IPS-18a (cell line): Measurements from ENCODE around the gene SPINK9.
A peak's percentile ranks its signal among the peaks of the same experiment; 100 is the strongest.

ENCODE experiments used
- H3K27ac ChIP-seq: one replicate; pipeline ENCODE4 v1.5.1; 2013; ENCODE audit warnings: low read length
- H3K27me3 ChIP-seq: one replicate; pipeline ENCODE4 v1.6.1; 2013; ENCODE audit warnings: mild to moderate bottlenecking, low read length; ENCODE audit not compliant: control insufficient read depth, insufficient read depth
- H3K36me3 ChIP-seq: one replicate; pipeline ENCODE4 v1.6.1; 2013; ENCODE audit warnings: low read depth, low read length; ENCODE audit not compliant: control insufficient read depth
- H3K4me1 ChIP-seq: one replicate; pipeline ENCODE4 v1.6.1; 2013; ENCODE audit warnings: low read depth, low read length; ENCODE audit not compliant: control insufficient read depth
- H3K4me3 ChIP-seq: one replicate; pipeline ENCODE4 v1.5.1; 2013; ENCODE audit warnings: low read length
- H3K9ac ChIP-seq: one replicate; pipeline ENCODE4 v1.6.1; 2013; ENCODE audit warnings: mild to moderate bottlenecking, low read length, moderate library complexity
- H3K9me3 ChIP-seq: one replicate; pipeline ENCODE4 v1.6.1; 2013; ENCODE audit warnings: low read depth, low read length; ENCODE audit not compliant: control insufficient read depth

SPINK9 gene

DNA sequence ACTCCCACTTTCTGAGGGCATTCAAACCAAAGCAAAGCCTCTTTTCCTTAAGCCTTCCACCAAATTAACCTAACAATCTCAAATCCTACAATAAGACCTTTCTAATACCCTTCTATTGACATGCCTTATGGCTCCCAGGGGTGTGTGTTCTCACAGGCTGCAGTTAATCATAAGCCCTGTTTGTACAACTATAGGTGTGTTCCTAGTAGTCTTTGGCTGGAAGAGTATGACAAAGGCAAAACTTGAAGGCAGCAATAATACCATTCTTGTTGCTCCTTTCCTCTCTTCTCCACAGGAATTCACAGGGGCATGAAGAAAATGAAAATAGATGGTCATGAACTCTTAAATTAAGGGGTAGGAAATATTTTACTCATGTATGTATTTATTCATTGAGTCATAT, 37.5 kb downstream of the SPINK9 start:
- no peaks in the 10 kb centered on the region for H3K27me3 ChIP-seq
- no peak overlapping the region for H3K4me3 ChIP-seq
- H3K9me3 ChIP-seq, result no peaks in the 10 kb centered on the region
- H3K36me3 ChIP-seq, result no peaks in the 10 kb centered on the region
- H3K9ac ChIP-seq, result no peak overlapping the region
- H3K4me1 ChIP-seq, result no peaks in the 10 kb centered on the region
- H3K27ac ChIP-seq, result no peak overlapping the region

DNA sequence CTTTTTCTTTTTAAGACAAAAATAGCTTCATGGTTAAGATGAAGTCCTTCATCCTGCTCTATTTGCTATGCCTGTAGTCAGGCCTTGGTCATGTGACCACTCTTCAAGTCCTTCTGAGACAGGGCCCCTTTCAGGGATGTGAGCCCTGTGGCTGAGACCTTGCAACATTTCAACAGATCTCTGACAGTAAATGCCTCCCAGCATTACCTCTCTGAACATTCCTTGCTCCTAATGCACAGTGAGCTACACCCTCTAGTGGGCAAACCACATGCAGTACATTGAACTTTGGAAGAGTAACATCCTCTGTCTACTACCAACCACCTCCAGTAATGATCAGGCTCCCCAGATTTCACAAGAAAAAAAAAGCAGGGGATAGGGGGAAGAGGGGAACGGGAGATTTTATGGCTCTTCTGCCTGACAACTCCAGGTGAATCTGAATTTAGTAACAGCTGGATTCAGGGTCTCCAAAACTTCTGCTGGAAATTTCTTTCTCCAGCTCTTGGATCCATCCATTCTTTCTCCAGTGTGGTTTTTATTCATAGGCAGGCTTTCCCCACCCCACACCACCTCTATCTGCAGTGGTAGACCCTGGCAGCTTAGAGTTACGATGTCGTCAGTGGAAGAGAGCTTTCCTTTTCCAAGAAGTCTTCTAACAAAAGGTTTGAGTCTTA, 39.5 kb downstream of the SPINK9 start:
- H3K27me3 ChIP-seq, result no peaks in the 10 kb centered on the region
- H3K4me1 ChIP-seq, result no peaks in the 10 kb centered on the region
- H3K4me3 ChIP-seq, result no peak overlapping the region
- H3K36me3 ChIP-seq, result no peaks in the 10 kb centered on the region
- H3K9ac ChIP-seq, result no peak overlapping the region
- H3K27ac ChIP-seq, result no peak overlapping the region
- no peaks in the 10 kb centered on the region for H3K9me3 ChIP-seq

- H3K4me3 ChIP-seq, result no peak overlapping the region
- H3K27me3 ChIP-seq, result no peaks in the 10 kb centered on the region
- no peaks in the 10 kb centered on the region for H3K4me1 ChIP-seq
- no peak overlapping the region for H3K27ac ChIP-seq
- no peaks in the 10 kb centered on the region for H3K9me3 ChIP-seq
- no peak overlapping the region for H3K9ac ChIP-seq
- no peaks in the 10 kb centered on the region for H3K36me3 ChIP-seq
These were observed 40.8 kb downstream of the SPINK9 start for GRCh38 chr5:148376198-148376597.

DNA sequence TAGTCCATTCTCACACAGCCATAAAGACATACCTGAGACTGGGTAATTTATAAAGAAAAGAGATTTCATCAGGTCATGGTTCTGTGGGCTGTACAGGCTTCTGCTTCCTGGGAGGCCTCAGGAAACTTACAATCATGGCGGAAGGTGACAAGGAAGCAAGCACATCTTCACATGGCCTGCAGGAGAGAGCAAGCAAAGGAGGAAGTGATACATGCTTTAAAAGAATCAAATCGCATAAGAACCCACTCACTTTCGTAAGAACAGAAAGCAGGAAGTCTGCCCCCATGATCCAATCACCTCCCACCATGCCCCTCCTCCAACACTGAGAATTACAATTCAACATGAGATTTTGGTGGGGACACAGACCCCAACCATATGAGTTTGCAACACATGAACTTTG, 43.3 kb downstream of the SPINK9 start:
- no peaks in the 10 kb centered on the region for H3K36me3 ChIP-seq
- H3K9me3 ChIP-seq, result no peaks in the 10 kb centered on the region
- no peak overlapping the region for H3K9ac ChIP-seq
- no peak overlapping the region for H3K4me3 ChIP-seq
- H3K4me1 ChIP-seq, result peaks cover 5% of the 10 kb centered on the region
- no peaks in the 10 kb centered on the region for H3K27me3 ChIP-seq
- no peak overlapping the region for H3K27ac ChIP-seq

GRCh38 chr5:148379340-148379739, 44.0 kb downstream of the SPINK9 start:
- no peaks in the 10 kb centered on the region for H3K9me3 ChIP-seq
- no peaks in the 10 kb centered on the region for H3K36me3 ChIP-seq
- no peak overlapping the region for H3K27ac ChIP-seq
- no peak overlapping the region for H3K4me3 ChIP-seq
- H3K27me3 ChIP-seq, result no peaks in the 10 kb centered on the region
- no peak overlapping the region for H3K9ac ChIP-seq
- peaks cover 6% of the 10 kb centered on the region for H3K4me1 ChIP-seq

DNA sequence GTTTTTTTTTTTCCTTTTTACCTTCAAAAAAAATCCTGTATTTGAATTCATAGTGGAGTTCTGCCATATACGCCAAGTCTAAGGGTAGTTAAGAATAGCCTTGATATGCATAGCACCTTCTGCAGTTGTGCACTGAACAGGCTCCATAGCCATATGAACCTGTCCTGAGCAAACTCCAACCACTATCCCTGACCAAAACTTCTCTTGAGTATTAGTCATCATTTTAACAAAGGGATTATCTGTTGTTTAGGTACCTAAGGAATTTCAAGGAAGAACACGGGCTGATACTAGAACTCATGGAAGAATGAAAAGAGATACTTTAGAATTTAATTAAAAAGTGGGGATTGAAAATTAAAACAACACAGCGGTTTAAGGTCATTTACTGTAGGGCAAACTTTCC, 46.5 kb downstream of the SPINK9 start:
- Histone ChIP-seq H3K36me3 (no peaks in the 10 kb centered on the region), H3K4me3 (no peak overlapping the region), H3K9ac (no peak overlapping the region), H3K27ac (no peak overlapping the region), H3K9me3 (no peaks in the 10 kb centered on the region), H3K27me3 (no peaks in the 10 kb centered on the region), H3K4me1 (peaks cover 11% of the 10 kb centered on the region)

DNA sequence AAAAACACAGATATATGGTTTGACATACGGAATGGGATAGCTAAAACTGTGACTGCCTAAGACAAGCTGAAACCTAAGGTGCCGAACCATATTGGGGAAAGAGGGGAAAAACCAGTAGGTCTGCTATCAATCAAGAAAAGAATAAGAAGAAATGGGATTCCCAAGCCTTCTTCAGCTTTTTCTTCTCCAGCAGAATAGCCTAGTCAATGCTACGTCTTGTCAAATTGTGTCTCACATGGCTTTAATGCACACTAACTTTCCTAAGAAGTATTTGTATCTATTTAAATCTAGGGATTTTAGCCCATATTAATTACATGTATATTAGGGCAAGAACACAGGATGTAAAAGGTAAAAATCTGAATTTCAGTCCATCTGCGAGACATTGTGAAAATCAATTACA, 47.6 kb downstream of the SPINK9 start:
- Histone ChIP-seq H3K9me3 (no peaks in the 10 kb centered on the region), H3K4me3 (peak overlapping the region; percentile 79), H3K27me3 (no peaks in the 10 kb centered on the region), H3K9ac (peak overlapping the region; percentile 88), H3K36me3 (no peaks in the 10 kb centered on the region), H3K4me1 (peaks cover 11% of the 10 kb centered on the region), H3K27ac (no peak overlapping the region)

DNA sequence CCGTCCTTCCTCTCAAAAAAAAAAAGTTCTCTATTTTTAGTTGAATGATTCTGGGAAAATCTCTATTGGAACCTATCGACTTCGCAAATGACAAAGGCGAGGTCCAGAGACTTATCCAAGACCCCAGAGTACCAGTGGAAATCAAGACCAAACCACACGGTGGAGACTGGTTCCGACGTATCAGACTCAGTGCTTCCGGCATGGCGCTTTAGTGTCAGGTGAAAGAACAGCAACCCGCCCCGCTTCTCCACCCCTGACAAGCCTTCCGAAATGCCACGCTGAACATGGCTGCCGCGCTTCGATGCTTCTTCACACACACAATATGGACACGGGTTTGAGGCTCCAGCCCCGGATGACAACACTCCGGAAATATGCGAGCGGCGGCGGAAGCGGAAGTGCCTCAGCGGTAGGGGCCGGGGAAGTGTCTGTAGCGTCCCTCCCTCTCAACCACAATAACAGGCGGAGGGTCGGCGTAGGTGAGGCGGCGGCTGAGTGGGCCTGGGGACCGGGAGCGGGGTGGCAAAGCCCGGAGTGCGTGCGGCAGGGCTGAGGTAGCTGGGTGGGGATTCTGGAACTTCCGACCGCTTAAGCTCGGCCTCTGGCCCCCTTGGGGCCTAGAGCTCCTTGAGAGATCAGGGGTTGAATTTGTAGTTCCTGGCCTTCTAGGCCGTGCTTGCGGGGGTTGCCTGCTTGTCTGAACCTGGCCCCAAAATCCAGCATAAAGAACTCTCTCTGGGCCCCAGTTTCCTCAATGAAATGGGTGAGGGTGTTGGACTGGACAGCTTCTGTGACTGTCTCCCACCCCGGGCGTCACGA, 48.4 kb downstream of the SPINK9 start, which contains the start of gene FBXO38:
Gene FBXO38, plus strand, starts transcription at position 395 of the 816 bp plus-strand sequence. CDS start 10,819 bp downstream, outside the sequence.
- peak within 1 kb of the TSS; percentile 58 for H3K27ac ChIP-seq
- peaks cover 11% of the 10 kb centered on the region for H3K4me1 ChIP-seq
- peak within 1 kb of the TSS; percentile 79 for H3K4me3 ChIP-seq
- H3K9me3 ChIP-seq, result no peaks in the 10 kb centered on the region
- peak within 1 kb of the TSS; percentile 88 for H3K9ac ChIP-seq
- no peaks in the 10 kb centered on the region for H3K36me3 ChIP-seq
- H3K27me3 ChIP-seq, result no peaks in the 10 kb centered on the region

DNA sequence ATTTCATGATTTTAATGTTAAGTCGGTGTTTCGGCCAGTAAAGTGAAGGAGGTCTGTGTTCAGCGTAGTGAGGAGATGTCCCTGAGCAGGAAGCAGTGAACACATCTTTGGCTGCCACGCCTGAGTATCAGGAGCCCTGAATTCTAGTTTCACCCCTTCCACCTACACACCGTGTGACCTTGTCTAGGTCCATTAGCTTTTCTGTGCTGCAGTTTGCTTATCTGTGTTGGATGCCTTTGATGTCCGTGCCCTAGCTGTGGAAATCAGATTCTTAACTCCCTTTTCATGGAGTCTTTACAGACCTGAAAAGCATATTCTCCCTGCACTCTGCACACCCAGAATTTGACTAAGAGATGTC, 49.0 kb downstream of the SPINK9 start:
- Histone ChIP-seq H3K27me3 (no peaks in the 10 kb centered on the region), H3K9ac (peak overlapping the region; percentile 88), H3K36me3 (no peaks in the 10 kb centered on the region), H3K9me3 (no peaks in the 10 kb centered on the region), H3K4me3 (peak overlapping the region; percentile 79), H3K27ac (peak overlapping the region; percentile 54), H3K4me1 (peaks cover 11% of the 10 kb centered on the region)

DNA sequence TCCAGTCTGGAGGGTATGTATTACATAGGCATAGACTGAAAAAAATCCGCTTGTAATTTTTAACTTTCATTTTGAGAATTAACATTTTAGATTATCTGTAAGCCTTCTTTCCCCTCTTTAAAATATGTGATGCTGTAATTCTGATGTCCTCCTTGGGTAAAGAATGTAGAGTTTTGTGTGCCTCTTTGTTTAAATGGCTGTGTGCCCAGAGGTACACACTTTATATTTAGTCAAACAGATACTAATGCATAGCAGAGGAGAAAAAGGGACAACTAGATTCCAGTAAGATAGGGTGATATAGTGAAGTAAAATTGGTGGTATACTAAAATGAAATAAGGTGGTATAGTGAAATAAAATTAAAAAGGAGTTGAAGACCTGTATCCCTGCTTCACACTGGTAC, 49.7 kb downstream of the SPINK9 start:
- Histone ChIP-seq H3K9me3 (no peaks in the 10 kb centered on the region), H3K9ac (peak overlapping the region; percentile 88), H3K27ac (no peak overlapping the region), H3K4me3 (peak overlapping the region; percentile 79), H3K27me3 (no peaks in the 10 kb centered on the region), H3K36me3 (no peaks in the 10 kb centered on the region), H3K4me1 (peaks cover 11% of the 10 kb centered on the region)

GRCh38 chr5:148386041-148386440, 50.7 kb downstream of the SPINK9 start:
- no peak overlapping the region for H3K9ac ChIP-seq
- peaks cover 11% of the 10 kb centered on the region for H3K4me1 ChIP-seq
- H3K9me3 ChIP-seq, result no peaks in the 10 kb centered on the region
- H3K4me3 ChIP-seq, result no peak overlapping the region
- H3K27me3 ChIP-seq, result no peaks in the 10 kb centered on the region
- H3K27ac ChIP-seq, result no peak overlapping the region
- no peaks in the 10 kb centered on the region for H3K36me3 ChIP-seq

DNA sequence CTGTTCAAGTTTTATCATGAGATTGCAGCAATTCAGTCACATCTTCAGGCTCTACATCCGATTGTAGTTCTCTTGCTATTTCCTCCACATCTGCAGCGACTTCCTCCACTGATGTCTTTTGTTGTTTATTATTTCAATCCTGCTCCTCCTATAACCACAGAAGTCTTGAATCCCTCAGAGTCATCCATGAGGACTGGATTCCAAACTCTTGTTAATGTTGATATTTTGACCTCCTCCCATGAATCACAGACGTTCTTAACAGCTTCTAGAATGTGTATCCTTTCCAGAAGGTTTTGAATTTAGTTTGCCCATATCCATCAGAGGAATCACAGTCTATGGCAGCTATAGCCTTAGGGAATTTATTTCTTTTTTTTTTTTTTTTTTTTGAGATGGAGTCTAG, 52.0 kb downstream of the SPINK9 start:
- Histone ChIP-seq H3K9ac (no peak overlapping the region), H3K27me3 (no peaks in the 10 kb centered on the region), H3K9me3 (no peaks in the 10 kb centered on the region), H3K36me3 (no peaks in the 10 kb centered on the region), H3K4me1 (peaks cover 14% of the 10 kb centered on the region), H3K27ac (no peak overlapping the region), H3K4me3 (no peak overlapping the region)
